Hindlimb muscle (tissue), 1 donor: Measurements from ENCODE around the gene GPR65. TPM values are rescaled to one million over a fixed set of nuclear protein-coding genes. Genes with fewer than 3 reads are reported as not detected.
"Not testable (repeated sequence)": the region's sequence is repeated elsewhere in the genome, so short reads cannot be mapped to it uniquely, and the experiment has no call there.

Experiments
- DNase-seq: peaks from one replicate; pipeline ENCODE4 v3.0.0-alpha.2; 2013
- polyA plus RNA-seq: library from polyadenylated mRNA; unstranded; fragments of 120-200 nt; gene quantifications from one replicate; pipeline ENCODE4 v1.2.1, GENCODE V29; 2013; ENCODE audit not compliant: insufficient read length

Gene GPR65
- polyA plus RNA-seq, 1 donor: 0.88 TPM

- DNase-seq: no peak
These were observed 364 bp upstream of the GPR65 start for GRCh38 chr14:88004506-88005036.

- no peak for DNase-seq
These were observed 1.3 kb downstream of the GPR65 start for GRCh38 chr14:88005978-88006851.

- no peak for DNase-seq
These were observed 2.7 kb downstream of the GPR65 start for GRCh38 chr14:88007608-88008007.

- no peak for DNase-seq
These were observed 3.3 kb downstream of the GPR65 start for GRCh38 chr14:88008039-88008742.

GRCh38 chr14:88009486-88009885, 4.6 kb downstream of the GPR65 start:
- no peak for DNase-seq

GRCh38 chr14:88010331-88010730, 5.4 kb downstream of the GPR65 start:
- DNase-seq: no peak

- no peak for DNase-seq
These were observed 7.6 kb downstream of the GPR65 start for GRCh38 chr14:88012495-88012894.

GRCh38 chr14:88013750-88014349, 8.9 kb downstream of the GPR65 start:
- peak; percentile 61 for DNase-seq

- no peak for DNase-seq
These were observed 11.8 kb downstream of the GPR65 start for GRCh38 chr14:88016768-88017167.

GRCh38 chr14:88017535-88017934, 12.6 kb downstream of the GPR65 start:
- DNase-seq: no peak

GRCh38 chr14:88023658-88024187, 18.8 kb downstream of the GPR65 start:
- no peak for DNase-seq

GRCh38 chr14:88024252-88025086, 19.5 kb downstream of the GPR65 start:
- DNase-seq: not testable (repeated sequence)

GRCh38 chr14:88025313-88025712, 20.4 kb downstream of the GPR65 start:
- no peak for DNase-seq

GRCh38 chr14:88026890-88027289, 22.0 kb downstream of the GPR65 start:
- no peak for DNase-seq

GRCh38 chr14:88029500-88029899, 24.6 kb downstream of the GPR65 start:
- DNase-seq: no peak

GRCh38 chr14:88030079-88030478, 25.1 kb downstream of the GPR65 start:
- DNase-seq: no peak

- no peak for DNase-seq
These were observed 26.0 kb downstream of the GPR65 start for GRCh38 chr14:88030892-88031291.

- no peak for DNase-seq
These were observed 27.4 kb downstream of the GPR65 start for GRCh38 chr14:88032373-88032772.

GRCh38 chr14:88034076-88034475, 29.1 kb downstream of the GPR65 start:
- no peak for DNase-seq

GRCh38 chr14:88036422-88036821, 31.5 kb downstream of the GPR65 start:
- no peak for DNase-seq

GRCh38 chr14:88037325-88037724, 32.4 kb downstream of the GPR65 start:
- DNase-seq: no peak

GRCh38 chr14:88039197-88039596, 34.3 kb downstream of the GPR65 start:
- DNase-seq: no peak
